ENCODE data around the gene S100A12.

S100A12 gene

DNA sequence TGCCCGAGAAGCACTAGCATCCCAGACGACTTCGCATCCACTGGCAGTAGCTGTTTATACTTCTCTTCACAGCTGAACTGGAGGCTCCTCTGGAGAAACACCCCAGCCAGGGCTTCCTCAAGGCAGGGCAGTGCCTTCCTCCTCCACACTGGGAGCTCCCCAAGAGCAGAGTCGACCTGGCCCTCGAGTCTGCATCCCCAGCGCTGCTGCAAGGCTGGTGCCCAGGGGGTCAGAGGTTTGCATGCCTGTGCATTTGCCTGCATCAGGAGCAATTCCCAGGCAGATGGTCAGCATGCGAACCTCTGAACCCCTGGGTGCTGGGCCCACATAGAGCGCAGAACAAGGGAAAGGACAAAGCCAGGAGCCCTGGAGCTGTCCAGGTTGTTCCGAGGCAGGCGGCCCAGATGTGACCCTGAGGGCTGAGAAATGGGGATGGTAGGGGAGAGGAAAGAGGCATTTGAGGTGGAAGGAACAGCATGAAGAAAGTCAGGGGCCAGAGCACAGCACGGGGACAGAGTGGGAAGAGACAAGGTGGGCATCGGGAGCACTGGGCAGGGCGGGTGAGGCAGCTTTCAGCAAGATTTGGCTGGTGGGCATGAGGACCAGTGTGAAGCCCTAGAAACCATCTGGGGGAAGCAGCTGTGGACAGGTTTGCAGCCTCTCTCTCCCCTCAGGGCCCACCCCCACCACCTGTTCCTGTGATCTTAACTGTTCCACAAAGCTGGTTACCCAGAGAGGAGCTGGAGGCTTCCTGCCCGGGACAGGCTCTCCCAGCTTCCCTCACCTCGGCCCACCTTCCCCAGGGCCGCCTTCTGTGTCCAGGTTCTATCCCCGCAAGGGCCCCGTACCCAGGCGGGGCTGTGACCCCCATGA is 21.9 kb upstream of the S100A12 start:
- H3K27ac ChIP-seq (ENCODE audit: low read depth, low read length), result no peak overlapping the region
- H3K4me3 ChIP-seq (ENCODE audit: low read depth in 1 of 2, low read length in 2 of 2), result no peak overlapping the region
- no peaks in the 10 kb centered on the region for H3K36me3 ChIP-seq (ENCODE audit: control insufficient read depth in 1 of 2, insufficient read depth in 2 of 2, low read length in 2 of 2)
- H3K27me3 ChIP-seq (ENCODE audit: control insufficient read depth in 1 of 2, insufficient read depth in 2 of 2, low read length in 2 of 2), result peaks cover 0 to 3% of the 10 kb centered on the region in 2 donors
- no peaks in the 10 kb centered on the region for H3K4me1 ChIP-seq (ENCODE audit: control insufficient read depth in 1 of 2, insufficient read depth in 2 of 2, low read length in 2 of 2)
- H3K9me3 ChIP-seq (ENCODE audit: control insufficient read depth in 1 of 2, low read length in 2 of 2), result no peaks in the 10 kb centered on the region
- H3K9ac ChIP-seq (ENCODE audit: low read depth in 1 of 2, low read length in 2 of 2), result no peak overlapping the region

DNA sequence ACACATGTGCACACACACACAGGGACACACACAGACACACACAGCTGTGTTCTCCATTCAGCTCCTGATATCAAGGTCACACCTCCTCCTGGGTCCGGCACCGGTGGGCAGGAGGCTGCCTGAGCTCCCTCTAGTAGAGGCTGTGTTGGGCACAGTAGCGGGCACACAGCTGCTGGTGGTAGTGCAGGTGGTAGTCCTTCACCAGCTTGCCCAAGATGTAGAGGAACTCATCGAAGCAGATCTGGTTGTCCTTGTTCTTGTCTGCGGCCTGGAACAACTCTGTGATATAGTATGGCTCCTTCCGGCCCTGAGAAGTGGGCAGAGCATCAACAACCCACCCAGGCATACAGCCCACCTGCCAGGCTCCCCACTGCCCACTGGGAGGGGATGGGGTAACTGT is 21.0 kb upstream of the S100A12 start:
- Histone ChIP-seq H3K36me3 (ENCODE audit: control insufficient read depth in 1 of 2, insufficient read depth in 2 of 2, low read length in 2 of 2) (no peaks in the 10 kb centered on the region), H3K9me3 (ENCODE audit: control insufficient read depth in 1 of 2, low read length in 2 of 2) (no peaks in the 10 kb centered on the region), H3K9ac (ENCODE audit: low read depth in 1 of 2, low read length in 2 of 2) (no peak overlapping the region), H3K27ac (ENCODE audit: low read depth, low read length) (no peak overlapping the region), H3K27me3 (ENCODE audit: control insufficient read depth in 1 of 2, insufficient read depth in 2 of 2, low read length in 2 of 2) (peaks cover 0 to 3% of the 10 kb centered on the region in 2 donors), H3K4me3 (ENCODE audit: low read depth in 1 of 2, low read length in 2 of 2) (no peak overlapping the region), H3K4me1 (ENCODE audit: control insufficient read depth in 1 of 2, insufficient read depth in 2 of 2, low read length in 2 of 2) (no peaks in the 10 kb centered on the region)

GRCh38 chr1:153395776-153396175 is 20.4 kb upstream of the S100A12 start:
- peaks cover 0 to 3% of the 10 kb centered on the region in 2 donors for H3K27me3 ChIP-seq (ENCODE audit: control insufficient read depth in 1 of 2, insufficient read depth in 2 of 2, low read length in 2 of 2)
- no peaks in the 10 kb centered on the region for H3K36me3 ChIP-seq (ENCODE audit: control insufficient read depth in 1 of 2, insufficient read depth in 2 of 2, low read length in 2 of 2)
- H3K9me3 ChIP-seq (ENCODE audit: control insufficient read depth in 1 of 2, low read length in 2 of 2), result no peaks in the 10 kb centered on the region
- H3K4me1 ChIP-seq (ENCODE audit: control insufficient read depth in 1 of 2, insufficient read depth in 2 of 2, low read length in 2 of 2), result no peaks in the 10 kb centered on the region
- no peak overlapping the region for H3K27ac ChIP-seq (ENCODE audit: low read depth, low read length)
- no peak overlapping the region for H3K4me3 ChIP-seq (ENCODE audit: low read depth in 1 of 2, low read length in 2 of 2)
- H3K9ac ChIP-seq (ENCODE audit: low read depth in 1 of 2, low read length in 2 of 2), result no peak overlapping the region

GRCh38 chr1:153395136-153395685 is 19.8 kb upstream of the S100A12 start:
- Histone ChIP-seq H3K9ac (ENCODE audit: low read depth in 1 of 2, low read length in 2 of 2) (no peak overlapping the region), H3K4me3 (ENCODE audit: low read depth in 1 of 2, low read length in 2 of 2) (no peak overlapping the region), H3K4me1 (ENCODE audit: control insufficient read depth in 1 of 2, insufficient read depth in 2 of 2, low read length in 2 of 2) (no peaks in the 10 kb centered on the region), H3K36me3 (ENCODE audit: control insufficient read depth in 1 of 2, insufficient read depth in 2 of 2, low read length in 2 of 2) (no peaks in the 10 kb centered on the region), H3K9me3 (ENCODE audit: control insufficient read depth in 1 of 2, low read length in 2 of 2) (no peaks in the 10 kb centered on the region), H3K27ac (ENCODE audit: low read depth, low read length) (no peak overlapping the region), H3K27me3 (ENCODE audit: control insufficient read depth in 1 of 2, insufficient read depth in 2 of 2, low read length in 2 of 2) (peaks cover 0 to 3% of the 10 kb centered on the region in 2 donors)

DNA sequence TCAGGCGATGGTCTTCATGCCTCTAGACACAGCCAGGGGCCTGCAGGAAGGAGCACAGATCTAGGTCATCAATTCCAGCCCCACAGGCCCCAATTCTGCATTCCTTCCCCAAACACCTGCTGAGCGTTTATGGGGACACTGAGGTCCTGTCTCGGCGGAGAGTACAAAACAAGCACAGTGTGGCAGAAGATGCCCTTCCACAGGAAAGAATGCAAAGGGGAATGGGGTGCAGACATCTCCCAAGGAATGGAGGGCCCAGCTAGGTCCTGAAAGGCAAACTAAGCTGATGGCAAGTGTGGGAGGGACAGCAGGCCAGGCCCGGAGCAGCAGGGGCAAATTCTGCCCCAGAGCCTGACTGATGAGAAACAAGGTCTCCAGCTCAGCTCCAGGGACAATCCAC is 19.0 kb upstream of the S100A12 start:
- Histone ChIP-seq H3K9me3 (ENCODE audit: control insufficient read depth in 1 of 2, low read length in 2 of 2) (no peaks in the 10 kb centered on the region), H3K36me3 (ENCODE audit: control insufficient read depth in 1 of 2, insufficient read depth in 2 of 2, low read length in 2 of 2) (no peaks in the 10 kb centered on the region), H3K27me3 (ENCODE audit: control insufficient read depth in 1 of 2, insufficient read depth in 2 of 2, low read length in 2 of 2) (peaks cover 0 to 3% of the 10 kb centered on the region in 2 donors), H3K4me3 (ENCODE audit: low read depth in 1 of 2, low read length in 2 of 2) (no peak overlapping the region), H3K4me1 (ENCODE audit: control insufficient read depth in 1 of 2, insufficient read depth in 2 of 2, low read length in 2 of 2) (no peaks in the 10 kb centered on the region), H3K9ac (ENCODE audit: low read depth in 1 of 2, low read length in 2 of 2) (no peak overlapping the region), H3K27ac (ENCODE audit: low read depth, low read length) (no peak overlapping the region)

DNA sequence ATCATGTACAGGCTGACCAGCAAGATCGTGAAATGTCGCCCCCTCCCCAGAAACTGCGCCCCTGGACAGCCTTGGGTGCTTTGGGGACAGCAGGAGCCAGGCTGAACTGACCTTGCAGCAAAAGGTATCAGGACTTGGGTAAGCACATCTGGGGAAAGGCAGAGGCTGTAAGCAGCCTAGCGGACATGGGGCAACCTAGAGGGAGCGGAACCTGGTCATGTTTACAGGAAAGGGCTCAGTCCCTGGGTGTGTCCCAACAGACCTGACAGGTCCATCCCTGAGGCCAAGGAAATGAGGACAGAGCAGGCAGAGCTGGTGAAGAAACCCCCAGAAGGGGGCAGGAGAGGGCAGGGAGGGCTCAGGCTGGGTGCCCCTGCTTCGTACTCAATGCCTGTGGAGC is 18.5 kb upstream of the S100A12 start:
- no peaks in the 10 kb centered on the region for H3K4me1 ChIP-seq (ENCODE audit: control insufficient read depth in 1 of 2, insufficient read depth in 2 of 2, low read length in 2 of 2)
- H3K4me3 ChIP-seq (ENCODE audit: low read depth in 1 of 2, low read length in 2 of 2), result no peak overlapping the region
- H3K9me3 ChIP-seq (ENCODE audit: control insufficient read depth in 1 of 2, low read length in 2 of 2), result no peaks in the 10 kb centered on the region
- no peaks in the 10 kb centered on the region for H3K36me3 ChIP-seq (ENCODE audit: control insufficient read depth in 1 of 2, insufficient read depth in 2 of 2, low read length in 2 of 2)
- H3K27me3 ChIP-seq (ENCODE audit: control insufficient read depth in 1 of 2, insufficient read depth in 2 of 2, low read length in 2 of 2), result peaks cover 0 to 3% of the 10 kb centered on the region in 2 donors
- no peak overlapping the region for H3K9ac ChIP-seq (ENCODE audit: low read depth in 1 of 2, low read length in 2 of 2)
- H3K27ac ChIP-seq (ENCODE audit: low read depth, low read length), result no peak overlapping the region

DNA sequence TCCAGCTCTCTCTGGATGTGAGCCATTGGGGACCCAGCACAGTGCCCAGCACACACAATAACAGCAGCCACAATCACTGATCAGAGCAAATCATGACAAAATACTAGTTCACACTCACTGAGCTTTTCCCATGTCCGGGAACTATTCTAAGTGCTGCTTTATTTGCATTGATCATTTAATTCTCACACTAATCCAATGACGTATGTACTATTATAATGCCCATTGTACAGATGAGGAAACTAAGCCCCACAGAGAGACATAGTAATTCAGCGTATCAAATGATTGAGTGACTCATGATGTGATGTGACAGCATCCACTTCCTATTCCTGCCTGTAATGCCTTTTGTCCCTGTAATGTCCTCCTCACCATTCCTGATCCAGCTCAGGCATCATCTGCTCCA is 17.4 kb upstream of the S100A12 start:
- Histone ChIP-seq H3K36me3 (ENCODE audit: control insufficient read depth in 1 of 2, insufficient read depth in 2 of 2, low read length in 2 of 2) (no peaks in the 10 kb centered on the region), H3K9me3 (ENCODE audit: control insufficient read depth in 1 of 2, low read length in 2 of 2) (no peaks in the 10 kb centered on the region), H3K9ac (ENCODE audit: low read depth in 1 of 2, low read length in 2 of 2) (no peak overlapping the region), H3K4me1 (ENCODE audit: control insufficient read depth in 1 of 2, insufficient read depth in 2 of 2, low read length in 2 of 2) (no peaks in the 10 kb centered on the region), H3K27ac (ENCODE audit: low read depth, low read length) (no peak overlapping the region), H3K4me3 (ENCODE audit: low read depth in 1 of 2, low read length in 2 of 2) (no peak overlapping the region), H3K27me3 (ENCODE audit: control insufficient read depth in 1 of 2, insufficient read depth in 2 of 2, low read length in 2 of 2) (peaks cover 0 to 3% of the 10 kb centered on the region in 2 donors)

GRCh38 chr1:153392258-153392657 is 16.8 kb upstream of the S100A12 start:
- H3K27me3 ChIP-seq (ENCODE audit: control insufficient read depth in 1 of 2, insufficient read depth in 2 of 2, low read length in 2 of 2), result peaks cover 0 to 3% of the 10 kb centered on the region in 2 donors
- no peaks in the 10 kb centered on the region for H3K4me1 ChIP-seq (ENCODE audit: control insufficient read depth in 1 of 2, insufficient read depth in 2 of 2, low read length in 2 of 2)
- no peak overlapping the region for H3K4me3 ChIP-seq (ENCODE audit: low read depth in 1 of 2, low read length in 2 of 2)
- H3K36me3 ChIP-seq (ENCODE audit: control insufficient read depth in 1 of 2, insufficient read depth in 2 of 2, low read length in 2 of 2), result no peaks in the 10 kb centered on the region
- no peaks in the 10 kb centered on the region for H3K9me3 ChIP-seq (ENCODE audit: control insufficient read depth in 1 of 2, low read length in 2 of 2)
- no peak overlapping the region for H3K9ac ChIP-seq (ENCODE audit: low read depth in 1 of 2, low read length in 2 of 2)
- no peak overlapping the region for H3K27ac ChIP-seq (ENCODE audit: low read depth, low read length)

GRCh38 chr1:153390938-153391710 is 15.7 kb upstream of the S100A12 start, which contains the start of gene S100A8:
S100A8 (minus strand) TSS chr1:153391073; CDS start chr1:153390535, 538 bp downstream.
- Histone ChIP-seq H3K4me3 (ENCODE audit: low read depth in 1 of 2, low read length in 2 of 2) (no peak within 1 kb of the TSS), H3K36me3 (ENCODE audit: control insufficient read depth in 1 of 2, insufficient read depth in 2 of 2, low read length in 2 of 2) (no peaks in the 10 kb centered on the region), H3K27ac (ENCODE audit: low read depth, low read length) (no peak within 1 kb of the TSS), H3K9me3 (ENCODE audit: control insufficient read depth in 1 of 2, low read length in 2 of 2) (no peaks in the 10 kb centered on the region), H3K4me1 (ENCODE audit: control insufficient read depth in 1 of 2, insufficient read depth in 2 of 2, low read length in 2 of 2) (no peaks in the 10 kb centered on the region), H3K9ac (ENCODE audit: low read depth in 1 of 2, low read length in 2 of 2) (no peak within 1 kb of the TSS), H3K27me3 (ENCODE audit: control insufficient read depth in 1 of 2, insufficient read depth in 2 of 2, low read length in 2 of 2) (peaks cover 0 to 3% of the 10 kb centered on the region in 2 donors)
